ENCODE results near the gene UBTD2.

Gene UBTD2

DNA sequence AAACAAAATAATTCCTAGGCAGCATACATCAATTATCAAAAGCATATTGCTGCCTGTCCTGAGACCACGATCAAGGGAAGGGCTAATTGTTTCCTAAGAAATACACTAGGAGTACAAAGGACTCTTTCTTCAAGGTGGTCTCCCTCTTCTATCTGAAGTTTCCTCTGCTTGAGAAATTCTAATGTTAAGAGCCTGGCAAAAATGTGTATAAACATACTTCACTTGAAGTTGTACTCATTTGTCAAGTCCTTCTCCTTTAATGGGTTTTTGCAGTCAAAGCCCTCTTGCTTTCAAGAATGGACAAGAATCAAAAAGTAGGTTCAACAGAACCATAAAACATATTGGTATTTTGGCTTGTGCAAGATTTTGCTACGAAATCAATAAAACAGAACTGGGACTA is 31.1 kb downstream of the UBTD2 start:
- Histone ChIP-seq H2BK120ac (ENCODE audit: low read depth, low read length) (no peak overlapping the region), H3K4me1 (ENCODE audit: control insufficient read depth in 2 of 2, insufficient read depth in 1 of 2, low read depth in 1 of 2, low read length in 2 of 2) (no peaks in the 10 kb centered on the region), H2AFZ (ENCODE audit: low read length) (no peak overlapping the region), H3K9me3 (replicated peaks in 1 of 2; ENCODE audit: control insufficient read depth in 2 of 2, insufficient read depth in 1 of 2, low read depth in 1 of 2, low read length in 2 of 2) (peaks cover 17 to 73% of the 10 kb centered on the region in 2 donors), H3K4me2 (ENCODE audit: insufficient read depth, low read length, poor library complexity, severe bottlenecking) (no peak overlapping the region), H2AK5ac (ENCODE audit: low read depth, low read length) (no peak overlapping the region), H2BK15ac (ENCODE audit: low read length) (no peak overlapping the region), H4K8ac (ENCODE audit: low read depth, low read length) (no peak overlapping the region), H3K4ac (ENCODE audit: low read length) (no peak overlapping the region), H3K27ac (replicated peaks; ENCODE audit: low read length) (no peak overlapping the region), H3K18ac (ENCODE audit: low read length) (no peak overlapping the region), H3K23ac (ENCODE audit: low read depth, low read length, poor library complexity) (no peak overlapping the region), H4K91ac (ENCODE audit: low read depth, low read length, poor library complexity) (no peak overlapping the region), H3K14ac (ENCODE audit: low read length) (no peak overlapping the region), H3K27me3 (ENCODE audit: control insufficient read depth in 3 of 3, insufficient read depth in 3 of 3, low read depth in 1 of 3, low read length in 3 of 3) (no peaks in the 10 kb centered on the region), H2BK5ac (ENCODE audit: low read length) (no peak overlapping the region), H3K4me3 (ENCODE audit: low read length in 2 of 2) (no peak overlapping the region), H3K79me1 (ENCODE audit: low read depth, low read length) (peaks cover 3% of the 10 kb centered on the region), H3K9ac (ENCODE audit: low read depth, low read length, poor library complexity) (no peak overlapping the region), H3K36me3 (replicated peaks in 1 of 2; ENCODE audit: control insufficient read depth in 2 of 2, insufficient read depth in 2 of 2, low read length in 2 of 2) (peaks cover 17 to 78% of the 10 kb centered on the region in 2 donors), H2BK12ac (ENCODE audit: low read length) (no peak overlapping the region)
- DNase-seq (ENCODE audit: low spot score): no peak
- no CpG with 5 or more reads among the region's 2 CpGs for WGBS, 2 donors (ENCODE audit: extremely low coverage in 2 of 2, insufficient read length in 2 of 2, insufficient replicate concordance in 1 of 2)

GRCh38 chr5:172251419-172251818 is 32.1 kb downstream of the UBTD2 start:
- H4K91ac ChIP-seq (ENCODE audit: low read depth, low read length, poor library complexity): no peak overlapping the region
- no peak overlapping the region for H3K4me3 ChIP-seq (ENCODE audit: low read length in 2 of 2)
- H3K23ac ChIP-seq (ENCODE audit: low read depth, low read length, poor library complexity): no peak overlapping the region
- H3K9ac ChIP-seq (ENCODE audit: low read depth, low read length, poor library complexity): no peak overlapping the region
- no peak overlapping the region for H2BK15ac ChIP-seq (ENCODE audit: low read length)
- WGBS, 2 donors (ENCODE audit: extremely low coverage in 2 of 2, insufficient read length in 2 of 2, insufficient replicate concordance in 1 of 2): no CpG with 5 or more reads among the region's 1 CpG
- DNase-seq (ENCODE audit: low spot score): no peak
- H4K8ac ChIP-seq (ENCODE audit: low read depth, low read length): no peak overlapping the region
- no peaks in the 10 kb centered on the region for H3K4me1 ChIP-seq (ENCODE audit: control insufficient read depth in 2 of 2, insufficient read depth in 1 of 2, low read depth in 1 of 2, low read length in 2 of 2)
- H3K4ac ChIP-seq (ENCODE audit: low read length): no peak overlapping the region
- H2AK5ac ChIP-seq (ENCODE audit: low read depth, low read length): no peak overlapping the region
- peaks cover 15 to 63% of the 10 kb centered on the region in 2 donors for H3K9me3 ChIP-seq (replicated peaks in 1 of 2; ENCODE audit: control insufficient read depth in 2 of 2, insufficient read depth in 1 of 2, low read depth in 1 of 2, low read length in 2 of 2)
- H2BK120ac ChIP-seq (ENCODE audit: low read depth, low read length): no peak overlapping the region
- no peak overlapping the region for H2BK5ac ChIP-seq (ENCODE audit: low read length)
- H3K27ac ChIP-seq (replicated peaks; ENCODE audit: low read length): no peak overlapping the region
- no peak overlapping the region for H2AFZ ChIP-seq (ENCODE audit: low read length)
- H2BK12ac ChIP-seq (ENCODE audit: low read length): no peak overlapping the region
- H3K36me3 ChIP-seq (replicated peaks in 1 of 2; ENCODE audit: control insufficient read depth in 2 of 2, insufficient read depth in 2 of 2, low read length in 2 of 2): peaks cover 14 to 76% of the 10 kb centered on the region in 2 donors
- H3K79me1 ChIP-seq (ENCODE audit: low read depth, low read length): peaks cover 3% of the 10 kb centered on the region
- no peak overlapping the region for H3K14ac ChIP-seq (ENCODE audit: low read length)
- H3K18ac ChIP-seq (ENCODE audit: low read length): no peak overlapping the region
- no peaks in the 10 kb centered on the region for H3K27me3 ChIP-seq (ENCODE audit: control insufficient read depth in 3 of 3, insufficient read depth in 3 of 3, low read depth in 1 of 3, low read length in 3 of 3)
- H3K4me2 ChIP-seq (ENCODE audit: insufficient read depth, low read length, poor library complexity, severe bottlenecking): no peak overlapping the region

DNA sequence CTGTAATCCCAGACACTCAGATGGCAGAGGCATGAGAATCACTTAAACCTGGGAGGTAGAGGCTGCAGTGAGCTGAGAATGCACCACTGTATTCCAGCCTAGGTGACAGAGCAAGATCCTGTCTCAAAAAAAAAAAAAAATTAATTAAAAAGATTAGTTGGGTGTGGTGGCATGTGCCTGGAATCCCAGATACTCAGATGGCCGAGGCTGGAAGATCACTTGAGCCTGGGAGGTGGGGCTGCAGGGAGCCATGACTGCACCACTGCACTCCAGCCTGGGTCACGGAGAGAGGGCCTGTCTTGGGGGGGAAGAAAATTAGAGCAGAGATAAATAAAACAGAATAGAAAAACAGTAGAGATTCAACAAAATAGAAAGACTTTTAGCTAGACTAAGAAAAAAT is 34.9 kb downstream of the UBTD2 start:
- H4K8ac ChIP-seq (ENCODE audit: low read depth, low read length): no peak overlapping the region
- H3K4me1 ChIP-seq (ENCODE audit: control insufficient read depth in 2 of 2, insufficient read depth in 1 of 2, low read depth in 1 of 2, low read length in 2 of 2): no peaks in the 10 kb centered on the region
- no peak overlapping the region for H3K4ac ChIP-seq (ENCODE audit: low read length)
- no peak overlapping the region for H2BK5ac ChIP-seq (ENCODE audit: low read length)
- peaks cover 2 to 43% of the 10 kb centered on the region in 2 donors for H3K9me3 ChIP-seq (replicated peaks in 1 of 2; ENCODE audit: control insufficient read depth in 2 of 2, insufficient read depth in 1 of 2, low read depth in 1 of 2, low read length in 2 of 2)
- H3K27me3 ChIP-seq (ENCODE audit: control insufficient read depth in 3 of 3, insufficient read depth in 3 of 3, low read depth in 1 of 3, low read length in 3 of 3): no peaks in the 10 kb centered on the region
- H3K36me3 ChIP-seq (replicated peaks in 1 of 2; ENCODE audit: control insufficient read depth in 2 of 2, insufficient read depth in 2 of 2, low read length in 2 of 2): peaks cover 0 to 61% of the 10 kb centered on the region in 2 donors
- no peak overlapping the region for H3K14ac ChIP-seq (ENCODE audit: low read length)
- H3K9ac ChIP-seq (ENCODE audit: low read depth, low read length, poor library complexity): no peak overlapping the region
- H3K27ac ChIP-seq (replicated peaks; ENCODE audit: low read length): no peak overlapping the region
- no peak overlapping the region for H3K23ac ChIP-seq (ENCODE audit: low read depth, low read length, poor library complexity)
- H4K91ac ChIP-seq (ENCODE audit: low read depth, low read length, poor library complexity): no peak overlapping the region
- no peak overlapping the region for H2AK5ac ChIP-seq (ENCODE audit: low read depth, low read length)
- no peak for DNase-seq (ENCODE audit: low spot score)
- H3K4me3 ChIP-seq (ENCODE audit: low read length in 2 of 2): no peak overlapping the region
- no peak overlapping the region for H2BK15ac ChIP-seq (ENCODE audit: low read length)
- H3K18ac ChIP-seq (ENCODE audit: low read length): no peak overlapping the region
- WGBS, 2 donors (ENCODE audit: extremely low coverage in 2 of 2, insufficient read length in 2 of 2, insufficient replicate concordance in 1 of 2): no CpG with 5 or more reads among the region's 2 CpGs
- no peak overlapping the region for H2BK12ac ChIP-seq (ENCODE audit: low read length)
- no peak overlapping the region for H2AFZ ChIP-seq (ENCODE audit: low read length)
- no peaks in the 10 kb centered on the region for H3K79me1 ChIP-seq (ENCODE audit: low read depth, low read length)
- no peak overlapping the region for H2BK120ac ChIP-seq (ENCODE audit: low read depth, low read length)
- no peak overlapping the region for H3K4me2 ChIP-seq (ENCODE audit: insufficient read depth, low read length, poor library complexity, severe bottlenecking)

GRCh38 chr5:172245703-172246125 is 37.9 kb downstream of the UBTD2 start:
- Histone ChIP-seq H3K4me2 (ENCODE audit: insufficient read depth, low read length, poor library complexity, severe bottlenecking) (no peak overlapping the region), H3K79me1 (ENCODE audit: low read depth, low read length) (no peaks in the 10 kb centered on the region), H3K9ac (ENCODE audit: low read depth, low read length, poor library complexity) (no peak overlapping the region), H4K8ac (ENCODE audit: low read depth, low read length) (no peak overlapping the region), H2BK120ac (ENCODE audit: low read depth, low read length) (no peak overlapping the region), H3K27ac (replicated peaks; ENCODE audit: low read length) (no peak overlapping the region), H3K4ac (ENCODE audit: low read length) (no peak overlapping the region), H3K27me3 (ENCODE audit: control insufficient read depth in 3 of 3, insufficient read depth in 3 of 3, low read depth in 1 of 3, low read length in 3 of 3) (no peaks in the 10 kb centered on the region), H3K18ac (ENCODE audit: low read length) (no peak overlapping the region), H2AK5ac (ENCODE audit: low read depth, low read length) (no peak overlapping the region), H3K14ac (ENCODE audit: low read length) (no peak overlapping the region), H3K23ac (ENCODE audit: low read depth, low read length, poor library complexity) (no peak overlapping the region), H3K9me3 (replicated peaks in 1 of 2; ENCODE audit: control insufficient read depth in 2 of 2, insufficient read depth in 1 of 2, low read depth in 1 of 2, low read length in 2 of 2) (peaks cover 2 to 24% of the 10 kb centered on the region in 2 donors), H3K4me3 (ENCODE audit: low read length in 2 of 2) (no peak overlapping the region), H3K36me3 (replicated peaks in 1 of 2; ENCODE audit: control insufficient read depth in 2 of 2, insufficient read depth in 2 of 2, low read length in 2 of 2) (peaks cover 3 to 63% of the 10 kb centered on the region in 2 donors), H3K4me1 (ENCODE audit: control insufficient read depth in 2 of 2, insufficient read depth in 1 of 2, low read depth in 1 of 2, low read length in 2 of 2) (no peaks in the 10 kb centered on the region), H4K91ac (ENCODE audit: low read depth, low read length, poor library complexity) (no peak overlapping the region), H2BK5ac (ENCODE audit: low read length) (no peak overlapping the region), H2BK12ac (ENCODE audit: low read length) (no peak overlapping the region), H2BK15ac (ENCODE audit: low read length) (no peak overlapping the region), H2AFZ (ENCODE audit: low read length) (no peak overlapping the region)
- DNase-seq (ENCODE audit: low spot score): no peak
- WGBS, 2 donors (ENCODE audit: extremely low coverage in 2 of 2, insufficient read length in 2 of 2, insufficient replicate concordance in 1 of 2): no CpG with 5 or more reads among the region's 1 CpG
